Endothelial cell of umbilical vein (primary cell): Measurements from ENCODE around the gene TJP1. TPM values are rescaled to one million over a fixed set of nuclear protein-coding genes. Genes with fewer than 3 reads are reported as not detected.

Experiments used
- BruUV-seq: library from RNA; stranded (reverse); fragments of 400-500 nt; replicated peaks from 2 replicates; lab custom pipeline; 2021; lab: Mats Ljungman, UMichigan
- CTCF ChIA-PET: fragments of 300-600, 350-600 bp; sonication (Branson Sonifier 250); formaldehyde crosslinking; loops from one replicate; lab custom pipeline; 2021; ENCODE audit warnings: antibody characterized with exemption, inconsistent platforms; lab: Charles Lee
- POLR2A ChIA-PET: fragments of 300-600, 350-600 bp; sonication (Branson Sonifier 250); formaldehyde crosslinking; loops from one replicate; lab custom pipeline; 2021; ENCODE audit warnings: antibody characterized with exemption, inconsistent platforms; lab: Charles Lee
- DNase-seq: peaks from one replicate; pipeline ENCODE4 v3.0.0-alpha.2; 2011; ENCODE audit warnings: low read depth, low spot score
- FAIRE-seq: peaks from 2 replicates; lab custom pipeline; 2011; peaks lifted over from hg19 to GRCh38; lab: Jason Lieb, UNC
- H2AFZ ChIP-seq: 2 replicates; pipeline ENCODE4 v1.6.0; 2012; ENCODE audit warnings: low read depth, low read length, control low read depth, inconsistent platforms
- H3K27ac ChIP-seq: 2 replicates; pipeline ENCODE4 v1.5.1; 2011; ENCODE audit warnings: low read depth, mild to moderate bottlenecking, control low read depth, low read length, moderate library complexity; ENCODE audit not compliant: insufficient read depth
- H3K27me3 ChIP-seq, 2 experiments: 2 replicates each; pipeline versions ENCODE4 v1.6.0 to v1.6.1; 2011; ENCODE audit warnings: low read length in 2 of 2, mixed read lengths in 1 of 2; ENCODE audit not compliant: control insufficient read depth in 2 of 2, insufficient read depth in 2 of 2
- H3K36me3 ChIP-seq, 2 experiments: 2 replicates in 1 of 2; 3 replicates in 1 of 2; pipeline ENCODE4 v1.5.1; 2011; ENCODE audit warnings: low read length in 2 of 2, mild to moderate bottlenecking in 1 of 2, moderate library complexity in 1 of 2; ENCODE audit not compliant: control insufficient read depth in 2 of 2, insufficient read depth in 2 of 2; ENCODE audit errors: extremely low read depth in 1 of 2
- H3K4me1 ChIP-seq: 3 replicates; pipeline ENCODE4 v1.5.1; 2011; ENCODE audit warnings: mild to moderate bottlenecking, low read length; ENCODE audit not compliant: control insufficient read depth, insufficient read depth; ENCODE audit errors: extremely low read depth
- H3K4me2 ChIP-seq: 2 replicates; pipeline ENCODE4 v1.6.1; 2011; ENCODE audit warnings: low read length, control low read depth, mixed read lengths; ENCODE audit not compliant: insufficient read depth
- H3K4me3 ChIP-seq, 3 experiments: fragments of 200-600 bp in 1 of 3; sonication (generic), shearing (Covaris generic) in 1 of 3; replicated peaks in 1 of 3; 2 replicates each; pipeline ENCODE4 v1.5.1; 2011 to 2016; ENCODE audit warnings: control low read depth in 3 of 3, low read length in 3 of 3, mild to moderate bottlenecking in 2 of 3, inconsistent platforms in 1 of 3, low read depth in 1 of 3, moderate library complexity in 1 of 3; ENCODE audit not compliant: insufficient read depth in 1 of 3
- H3K79me2 ChIP-seq: 2 replicates; pipeline ENCODE4 v1.6.0; 2012; ENCODE audit warnings: low read length, inconsistent platforms; ENCODE audit not compliant: control insufficient read depth, insufficient read depth
- H3K9ac ChIP-seq: replicated peaks from 2 replicates; pipeline ENCODE3; 2011; ENCODE audit warnings: low read length, control low read depth; ENCODE audit not compliant: insufficient read depth; ENCODE audit errors: extremely low read depth
- H3K9me1 ChIP-seq: replicated peaks from 3 replicates; pipeline ENCODE4 v1.6.0; 2011; ENCODE audit warnings: mild to moderate bottlenecking, low read length; ENCODE audit not compliant: control insufficient read depth, insufficient read depth; ENCODE audit errors: extremely low read depth
- H3K9me3 ChIP-seq: replicated peaks from 2 replicates; pipeline ENCODE4 v1.5.1; 2012; ENCODE audit warnings: low read length, inconsistent platforms; ENCODE audit not compliant: control insufficient read depth, insufficient read depth
- H4K20me1 ChIP-seq: replicated peaks from 2 replicates; pipeline ENCODE3; 2011; ENCODE audit warnings: mild to moderate bottlenecking, low read length; ENCODE audit not compliant: control insufficient read depth, insufficient read depth; ENCODE audit errors: extremely low read depth
- EZH2 ChIP-seq: IDR thresholded peaks from 2 replicates; pipeline ENCODE4 v1.6.1; 2012; ENCODE audit warnings: borderline replicate concordance, low read depth, mild to moderate bottlenecking, moderate library complexity, low read length, inconsistent platforms; ENCODE audit not compliant: severe bottlenecking
- FOS ChIP-seq: IDR thresholded peaks from 2 replicates; pipeline ENCODE4 v1.6.1; 2011; ENCODE audit warnings: mild to moderate bottlenecking, low read length, moderate library complexity, borderline replicate concordance; ENCODE audit not compliant: insufficient read depth
- GATA2 ChIP-seq: IDR thresholded peaks from 2 replicates; pipeline ENCODE4 v1.7.0; 2011; ENCODE audit warnings: low read depth, mild to moderate bottlenecking, moderate library complexity, mixed read lengths, low read length; ENCODE audit not compliant: insufficient read length, insufficient read depth
- JUN ChIP-seq: IDR thresholded peaks from 2 replicates; pipeline ENCODE4 v1.6.1; 2011; ENCODE audit warnings: borderline replicate concordance, low read depth; ENCODE audit not compliant: insufficient read length, insufficient read depth
- MYC ChIP-seq: IDR thresholded peaks from one replicate; pipeline ENCODE4 v1.6.1; 2011; ENCODE audit warnings: mild to moderate bottlenecking, low read depth, low read length
- POLR2A ChIP-seq: IDR thresholded peaks from 2 replicates; pipeline ENCODE4 v1.6.1; 2012; ENCODE audit warnings: low read depth, mild to moderate bottlenecking, control low read depth, low read length
- dilution Hi-C: fragments of 300-500 bp; cut with MboI; formaldehyde crosslinking; loops from one replicate; pipeline ENCODE4 v1.15.0; 2019; ENCODE audit warnings: low sequenced_read_pairs; ENCODE audit not compliant: extremely low pct_ligation_motif_present
- intact Hi-C: fragments of 100-400 bp; cut with micrococcal nuclease; formaldehyde crosslinking; loops from one replicate; pipeline ENCODE4 v1.10.0; 2022
- polyA plus RNA-seq, 4 experiments: library from polyadenylated mRNA; depleted of rRNA in 3 of 4; stranded (reverse) in 3 of 4; unstranded in 1 of 4; fragments of >200 nt; gene quantifications; 2 replicates each; pipeline versions ENCODE4 v1.2.1 to v1.2.3, GENCODE V29; 2011 to 2012; ENCODE audit warnings: missing spikeins in 1 of 4
- total RNA-seq: library from RNA; stranded (reverse); gene quantifications from 2 replicates; pipeline ENCODE4 v1.2.3, GENCODE V29; 2021
- TF ChIP-seq, protein P1 (sequence below), 2 donors: IDR thresholded peaks; 1 replicate in 1 of 2; 2 replicates in 1 of 2; pipeline ENCODE4 v1.5.1; 2011; ENCODE audit warnings: low read length in 2 of 2, mild to moderate bottlenecking in 2 of 2, moderate library complexity in 2 of 2, control low read depth in 1 of 2, inconsistent platforms in 1 of 2, low read depth in 1 of 2; ENCODE audit not compliant: insufficient read depth in 1 of 2; ENCODE audit errors: extremely low read depth in 1 of 2

The TJP1 gene
- total and polyA plus RNA-seq, 2 donors (not counting 3 experiments of a cell fraction or from before 2014, with no cell fraction given) = 45.6 to 128 TPM

- Histone ChIP-seq H3K27me3 (no peaks in the 10 kb centered on the region), H3K4me1 (peaks cover 15% of the 10 kb centered on the region), H4K20me1 (no peaks in the 10 kb centered on the region), H3K4me3 (no peak overlapping the region), H3K9me3 (no peaks in the 10 kb centered on the region), H3K4me2 (no peak overlapping the region), H2AFZ (no peak overlapping the region), H3K27ac (no peak overlapping the region), H3K79me2 (no peaks in the 10 kb centered on the region), H3K36me3 (no peaks in the 10 kb centered on the region), H3K9ac (no peak overlapping the region), H3K9me1 (no peaks in the 10 kb centered on the region)
- no peak for FAIRE-seq
- BruUV-seq = no TSS peak
- CTCF ChIA-PET = interaction anchor here (1.0 kb wide), 2 partner anchors 60 to 238 kb away, joined by 3 read pairs; no protein-coding TSS in a partner anchor
- DNase-seq = no peak
- TF ChIP-seq, protein P1, sequence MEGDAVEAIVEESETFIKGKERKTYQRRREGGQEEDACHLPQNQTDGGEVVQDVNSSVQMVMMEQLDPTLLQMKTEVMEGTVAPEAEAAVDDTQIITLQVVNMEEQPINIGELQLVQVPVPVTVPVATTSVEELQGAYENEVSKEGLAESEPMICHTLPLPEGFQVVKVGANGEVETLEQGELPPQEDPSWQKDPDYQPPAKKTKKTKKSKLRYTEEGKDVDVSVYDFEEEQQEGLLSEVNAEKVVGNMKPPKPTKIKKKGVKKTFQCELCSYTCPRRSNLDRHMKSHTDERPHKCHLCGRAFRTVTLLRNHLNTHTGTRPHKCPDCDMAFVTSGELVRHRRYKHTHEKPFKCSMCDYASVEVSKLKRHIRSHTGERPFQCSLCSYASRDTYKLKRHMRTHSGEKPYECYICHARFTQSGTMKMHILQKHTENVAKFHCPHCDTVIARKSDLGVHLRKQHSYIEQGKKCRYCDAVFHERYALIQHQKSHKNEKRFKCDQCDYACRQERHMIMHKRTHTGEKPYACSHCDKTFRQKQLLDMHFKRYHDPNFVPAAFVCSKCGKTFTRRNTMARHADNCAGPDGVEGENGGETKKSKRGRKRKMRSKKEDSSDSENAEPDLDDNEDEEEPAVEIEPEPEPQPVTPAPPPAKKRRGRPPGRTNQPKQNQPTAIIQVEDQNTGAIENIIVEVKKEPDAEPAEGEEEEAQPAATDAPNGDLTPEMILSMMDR (IDR thresholded peaks at IDR 0.05; ENCODE audit: extremely low read depth in 1 of 2, insufficient read depth in 1 of 2, low read depth in 1 of 2, low read length in 2 of 2) = no peak
- TF ChIP-seq POLR2A (no peak), EZH2 (no peak), GATA2 (no peak), MYC (no peak), FOS (no peak), JUN (no peak)
- dilution Hi-C loops = no loop called here
- intact Hi-C loops = no loop called here
- POLR2A ChIA-PET = no interaction called here
Measured at GRCh38 chr15:29687939-29688505, 134.2 kb downstream of the TJP1 start.
